AG10803 (cell line): ENCODE data around the gene PPOX.

Experiments used
- DNase-seq: peaks from one replicate; pipeline ENCODE4 v3.0.0; 2010; ENCODE audit warnings: low read depth
- H3K4me3 ChIP-seq: 2 replicates; pipeline ENCODE4 v1.5.1; 2011; ENCODE audit warnings: mild to moderate bottlenecking, low read length, control low read depth
- TF ChIP-seq, protein P1 (sequence below): conservative IDR thresholded peaks from 2 replicates; pipeline ENCODE4 v1.5.1; 2011; ENCODE audit warnings: mild to moderate bottlenecking, low read length, control low read depth, inconsistent platforms

The PPOX gene

DNA sequence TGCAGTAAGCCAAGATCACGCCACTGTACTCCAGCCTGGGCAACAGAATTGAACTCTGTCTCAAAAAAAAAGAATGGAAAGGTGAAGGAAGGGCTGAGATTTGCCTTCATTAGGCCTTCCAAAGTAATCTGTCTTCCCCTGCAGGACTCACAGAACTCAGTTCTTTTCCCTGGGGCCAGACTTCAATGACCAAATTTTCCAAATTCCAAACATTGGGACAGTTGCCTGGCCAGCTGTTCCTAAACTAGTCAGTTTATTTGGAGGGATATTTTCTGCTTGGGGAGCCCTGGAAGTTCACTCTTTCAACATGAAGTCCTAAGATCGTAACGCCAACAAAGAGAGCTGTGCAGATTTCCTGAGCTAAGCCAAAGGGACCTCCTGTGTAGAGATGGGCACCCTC lies 28.3 kb upstream of the PPOX start:
- DNase-seq, result no peak
- no peak overlapping the region for H3K4me3 ChIP-seq
- TF ChIP-seq, protein P1, sequence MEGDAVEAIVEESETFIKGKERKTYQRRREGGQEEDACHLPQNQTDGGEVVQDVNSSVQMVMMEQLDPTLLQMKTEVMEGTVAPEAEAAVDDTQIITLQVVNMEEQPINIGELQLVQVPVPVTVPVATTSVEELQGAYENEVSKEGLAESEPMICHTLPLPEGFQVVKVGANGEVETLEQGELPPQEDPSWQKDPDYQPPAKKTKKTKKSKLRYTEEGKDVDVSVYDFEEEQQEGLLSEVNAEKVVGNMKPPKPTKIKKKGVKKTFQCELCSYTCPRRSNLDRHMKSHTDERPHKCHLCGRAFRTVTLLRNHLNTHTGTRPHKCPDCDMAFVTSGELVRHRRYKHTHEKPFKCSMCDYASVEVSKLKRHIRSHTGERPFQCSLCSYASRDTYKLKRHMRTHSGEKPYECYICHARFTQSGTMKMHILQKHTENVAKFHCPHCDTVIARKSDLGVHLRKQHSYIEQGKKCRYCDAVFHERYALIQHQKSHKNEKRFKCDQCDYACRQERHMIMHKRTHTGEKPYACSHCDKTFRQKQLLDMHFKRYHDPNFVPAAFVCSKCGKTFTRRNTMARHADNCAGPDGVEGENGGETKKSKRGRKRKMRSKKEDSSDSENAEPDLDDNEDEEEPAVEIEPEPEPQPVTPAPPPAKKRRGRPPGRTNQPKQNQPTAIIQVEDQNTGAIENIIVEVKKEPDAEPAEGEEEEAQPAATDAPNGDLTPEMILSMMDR, result no peak

DNA sequence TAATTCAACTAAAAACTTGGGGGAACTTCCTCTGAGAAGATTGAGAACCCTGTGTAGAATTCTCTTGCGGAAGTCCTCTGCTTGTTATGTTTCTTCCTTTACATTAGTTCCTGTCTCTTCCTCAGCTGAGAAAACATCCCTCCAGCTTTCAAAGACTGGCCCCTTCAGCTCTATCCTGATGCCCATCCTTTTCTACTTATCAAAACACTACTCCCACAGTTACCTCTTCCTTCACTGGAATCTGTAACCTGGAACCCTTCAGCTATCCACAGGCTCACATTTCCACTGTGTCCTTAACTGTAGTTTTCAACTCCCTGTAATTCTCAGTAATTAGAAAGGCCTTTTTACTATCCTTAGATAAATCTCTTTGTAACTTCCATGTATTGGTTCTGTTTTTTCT lies 27.8 kb upstream of the PPOX start:
- no peak overlapping the region for H3K4me3 ChIP-seq
- DNase-seq, result no peak
- TF ChIP-seq, protein P1, result no peak

DNA sequence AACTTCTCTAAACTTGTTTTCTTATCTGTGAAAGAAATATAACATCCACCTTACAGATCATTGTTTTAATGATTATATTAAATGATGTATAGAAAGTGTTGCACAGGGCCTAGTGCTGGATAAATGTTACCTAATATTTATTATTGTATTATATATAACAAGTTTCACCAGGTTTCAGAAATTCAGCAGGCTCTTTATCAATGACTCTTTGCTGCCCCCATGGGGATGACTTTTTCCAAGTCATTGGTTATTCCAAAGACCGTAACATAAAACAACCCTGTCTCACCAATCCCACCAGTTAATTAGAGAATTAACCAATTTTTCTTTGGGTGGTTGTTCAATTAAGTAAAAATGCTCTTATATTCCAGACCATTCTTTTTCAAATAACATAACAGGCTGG lies 26.5 kb upstream of the PPOX start:
- H3K4me3 ChIP-seq, result no peak overlapping the region
- DNase-seq, result peak; percentile 53
- TF ChIP-seq, protein P1, result peak; percentile 70

DNA sequence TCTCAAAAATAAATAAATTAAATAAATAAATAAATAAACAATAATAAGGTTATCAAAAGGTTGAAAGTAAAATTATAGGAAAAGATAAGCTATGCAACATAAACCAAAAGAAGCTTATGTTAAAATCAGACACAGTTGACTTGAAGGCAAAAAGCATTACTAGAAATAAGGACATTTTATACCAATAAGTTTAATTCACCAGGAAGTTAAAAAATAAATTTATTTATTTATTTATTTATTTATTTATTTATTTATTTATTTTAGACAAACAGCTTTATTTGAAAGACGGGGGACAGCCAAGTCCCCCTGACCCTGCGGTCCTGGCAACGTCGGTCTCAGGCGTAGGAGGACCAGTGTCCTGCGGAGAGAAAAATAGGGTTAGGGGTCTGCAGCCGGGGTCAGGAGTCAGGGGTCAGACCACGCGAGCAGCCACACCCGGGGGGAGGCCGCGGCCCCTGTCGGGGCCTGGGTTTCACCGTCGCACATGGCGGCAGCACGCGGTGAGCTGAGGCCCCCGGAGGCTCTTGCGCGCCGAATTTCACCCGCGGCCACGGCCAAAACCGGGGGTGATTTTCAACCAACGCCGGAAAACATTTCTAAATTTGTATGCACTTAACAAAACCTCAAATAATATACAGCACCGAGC lies 25.3 kb upstream of the PPOX start:
- TF ChIP-seq, protein P1, result no peak
- H3K4me3 ChIP-seq, result no peak overlapping the region
- DNase-seq, result no peak

DNA sequence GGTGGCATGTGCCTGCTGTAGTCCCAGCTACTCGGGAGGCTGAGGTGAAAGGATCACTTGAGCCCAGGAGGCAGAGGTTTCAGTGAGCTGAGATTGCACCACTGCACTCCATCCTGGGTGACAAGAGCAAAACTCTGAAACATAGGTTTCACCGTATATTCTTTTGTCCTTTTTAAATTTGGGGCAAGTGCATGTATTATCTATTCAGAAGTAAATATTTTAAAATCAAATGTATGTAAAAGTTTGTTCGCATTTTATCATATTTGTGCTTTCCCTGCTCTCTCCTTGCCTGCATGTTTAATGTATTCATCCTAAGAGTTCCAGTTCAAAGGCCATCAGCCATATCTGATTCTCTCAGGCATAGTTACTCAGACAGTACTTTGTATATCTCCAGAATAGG lies 20.4 kb upstream of the PPOX start:
- TF ChIP-seq, protein P1, result no peak

DNA sequence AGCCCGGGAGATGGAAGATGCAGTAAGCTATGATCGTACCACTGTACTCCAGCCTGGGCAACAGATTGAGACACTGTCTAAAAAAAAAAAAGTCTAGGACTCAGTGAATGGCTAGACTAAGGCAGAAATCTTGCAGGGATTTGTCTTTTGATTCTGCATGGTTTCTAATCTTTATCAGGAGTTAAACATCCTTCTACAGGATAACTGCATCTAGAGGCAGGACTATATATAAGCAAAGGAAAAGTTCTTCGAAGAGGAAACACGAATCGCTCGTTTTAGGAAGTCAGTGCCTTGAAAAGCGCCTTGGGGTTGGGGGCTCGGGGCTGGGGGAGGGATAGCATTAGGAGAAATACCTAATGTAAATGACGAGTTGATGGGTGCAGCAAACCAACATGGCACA lies 13.1 kb upstream of the PPOX start:
- peak overlapping the region; percentile 93 for H3K4me3 ChIP-seq
- TF ChIP-seq, protein P1, result no peak
- DNase-seq, result no peak

More for the DNA sequence above, 20.4 kb upstream of the PPOX start:
- no peak for DNase-seq
- no peak overlapping the region for H3K4me3 ChIP-seq

DNA sequence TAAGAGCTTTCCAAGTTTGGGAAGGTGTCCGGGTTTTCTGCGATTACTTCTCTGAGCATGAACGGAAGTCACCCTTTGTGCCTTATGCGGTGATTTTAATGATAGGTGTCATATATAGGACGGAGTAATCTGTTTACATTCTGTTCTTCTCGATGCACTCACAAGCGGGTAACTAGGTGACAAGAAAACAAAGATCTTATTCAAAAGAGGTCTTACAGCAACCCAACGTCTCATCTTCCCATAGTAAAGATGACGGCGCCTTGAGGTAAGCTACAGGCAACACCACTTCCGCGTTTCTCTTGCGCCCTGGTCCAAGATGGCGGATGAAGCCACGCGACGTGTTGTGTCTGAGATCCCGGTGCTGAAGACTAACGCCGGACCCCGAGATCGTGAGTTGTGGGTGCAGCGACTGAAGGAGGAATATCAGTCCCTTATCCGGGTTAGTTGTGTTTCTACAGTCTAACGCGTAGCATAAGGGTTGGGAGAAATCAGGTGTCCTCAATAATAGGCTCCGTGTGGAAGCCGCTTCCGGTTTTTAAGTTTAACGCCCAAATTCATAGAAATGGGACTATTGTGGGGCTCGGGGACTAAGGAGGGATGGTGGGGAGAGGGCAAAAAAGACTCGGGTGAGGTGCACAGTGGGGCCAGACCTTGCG lies 12.4 kb upstream of the PPOX start, which contains the start of gene UFC1:
Gene UFC1 (plus strand): TSS at position 297 of the 656 bp plus-strand sequence. CDS start 20 bp downstream, at position 317.
- TF ChIP-seq, protein P1, result no peak
- H3K4me3 ChIP-seq, result peak within 1 kb of the TSS; percentile 93
- peak; percentile 91 for DNase-seq
